Measurements from ENCODE around the gene PRPF31. TPM values are rescaled to one million over a fixed set of nuclear protein-coding genes. Genes with fewer than 3 reads are reported as not detected.

PRPF31 gene
- total RNA-seq, 4 donors from 2014 or later, result 37.7 to 67.5 (median 42.9) TPM

- TF ChIP-seq, protein P1, sequence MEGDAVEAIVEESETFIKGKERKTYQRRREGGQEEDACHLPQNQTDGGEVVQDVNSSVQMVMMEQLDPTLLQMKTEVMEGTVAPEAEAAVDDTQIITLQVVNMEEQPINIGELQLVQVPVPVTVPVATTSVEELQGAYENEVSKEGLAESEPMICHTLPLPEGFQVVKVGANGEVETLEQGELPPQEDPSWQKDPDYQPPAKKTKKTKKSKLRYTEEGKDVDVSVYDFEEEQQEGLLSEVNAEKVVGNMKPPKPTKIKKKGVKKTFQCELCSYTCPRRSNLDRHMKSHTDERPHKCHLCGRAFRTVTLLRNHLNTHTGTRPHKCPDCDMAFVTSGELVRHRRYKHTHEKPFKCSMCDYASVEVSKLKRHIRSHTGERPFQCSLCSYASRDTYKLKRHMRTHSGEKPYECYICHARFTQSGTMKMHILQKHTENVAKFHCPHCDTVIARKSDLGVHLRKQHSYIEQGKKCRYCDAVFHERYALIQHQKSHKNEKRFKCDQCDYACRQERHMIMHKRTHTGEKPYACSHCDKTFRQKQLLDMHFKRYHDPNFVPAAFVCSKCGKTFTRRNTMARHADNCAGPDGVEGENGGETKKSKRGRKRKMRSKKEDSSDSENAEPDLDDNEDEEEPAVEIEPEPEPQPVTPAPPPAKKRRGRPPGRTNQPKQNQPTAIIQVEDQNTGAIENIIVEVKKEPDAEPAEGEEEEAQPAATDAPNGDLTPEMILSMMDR (IDR thresholded peaks at IDR 0.05), result no peak
- no peak for TF ChIP-seq POLR2A (IDR thresholded peaks at IDR 0.05)
- TF ChIP-seq EP300 (IDR thresholded peaks at IDR 0.05), result no peak
- Histone ChIP-seq H3K4me1 (peaks cover 0 to 9% (median 8%) of the 10 kb centered on the region in 4 donors), H3K4me3 (no peak overlapping the region), H3K27ac (no peak overlapping the region), H3K9me3 (no peaks in the 10 kb centered on the region), H3K36me3 (peaks cover 0 to 82% (median 7%) of the 10 kb centered on the region in 3 donors), H3K27me3 (no peaks in the 10 kb centered on the region)
- DNase-seq (ENCODE audit: low spot score in 2 of 2), result no peak
- 67 to 70% methylated on average over 6 of the region's 6 CpGs for WGBS, 2 donors
These were observed 5.9 kb upstream of the PRPF31 start for GRCh38 chr19:54109651-54110050.

- peak overlapping the region; percentile 74 to 86 (median 77) for H3K4me3 ChIP-seq
- H3K4me1 ChIP-seq, result peaks cover 0 to 28% (median 25%) of the 10 kb centered on the region in 4 donors
- no peaks in the 10 kb centered on the region for H3K9me3 ChIP-seq
- no peak for TF ChIP-seq EP300 (IDR thresholded peaks at IDR 0.05)
- TF ChIP-seq POLR2A (IDR thresholded peaks at IDR 0.05), result no peak
- TF ChIP-seq, protein P1 (IDR thresholded peaks at IDR 0.05), result no peak
- no peak for DNase-seq (ENCODE audit: low spot score in 2 of 2)
- H3K36me3 ChIP-seq, result peaks cover 0 to 52% (median 7%) of the 10 kb centered on the region in 3 donors
- peak overlapping the region in 3 of 4 donors; percentile 81 to 99 (median 90) for H3K27ac ChIP-seq
- no peaks in the 10 kb centered on the region for H3K27me3 ChIP-seq
- 21 to 22% methylated on average over 26 to 27 of the region's 28 CpGs for WGBS, 2 donors
These were observed 1.0 kb upstream of the PRPF31 start for GRCh38 chr19:54114340-54115108.

DNA sequence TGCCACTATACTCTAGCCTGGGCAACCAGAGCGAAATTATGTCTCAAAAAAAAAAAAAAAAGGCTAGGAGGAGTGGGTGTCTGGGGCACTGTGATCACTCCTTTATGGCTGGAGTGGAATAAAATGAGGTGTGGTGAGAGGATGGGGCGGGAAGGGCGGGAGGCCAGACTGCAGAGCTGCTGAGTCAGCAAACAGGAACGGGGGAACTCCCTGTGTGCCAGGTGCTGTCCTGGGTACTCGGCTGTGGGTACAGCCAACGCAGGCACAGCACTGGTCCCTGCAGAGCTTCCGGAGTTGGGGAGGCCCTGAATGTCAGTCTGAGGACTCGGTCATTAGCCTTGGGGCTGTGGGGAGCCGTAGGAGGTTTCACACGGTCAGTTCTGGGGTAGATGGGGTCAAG, 5.7 kb downstream of the PRPF31 start:
- TF ChIP-seq, protein P1 (IDR thresholded peaks at IDR 0.05), result no peak
- TF ChIP-seq EP300 (IDR thresholded peaks at IDR 0.05), result no peak
- no peak for TF ChIP-seq POLR2A (IDR thresholded peaks at IDR 0.05)

DNA sequence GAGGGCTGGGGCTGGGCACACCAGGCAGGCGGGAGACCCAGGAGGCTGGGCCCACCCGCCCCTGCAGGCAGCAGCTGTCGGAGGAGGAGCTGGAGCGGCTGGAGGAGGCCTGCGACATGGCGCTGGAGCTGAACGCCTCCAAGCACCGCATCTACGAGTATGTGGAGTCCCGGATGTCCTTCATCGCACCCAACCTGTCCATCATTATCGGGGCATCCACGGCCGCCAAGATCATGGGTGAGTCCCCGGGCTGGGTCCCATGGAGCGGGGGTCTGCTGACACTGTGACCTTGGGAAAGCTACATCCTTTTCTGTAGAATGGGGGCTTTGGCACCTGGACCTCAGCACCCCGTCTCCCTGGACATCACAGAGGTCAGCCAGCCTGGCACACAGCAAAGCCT, 8.1 kb downstream of the PRPF31 start:
- DNase-seq (ENCODE audit: low spot score in 2 of 2), result no peak
- no peaks in the 10 kb centered on the region for H3K9me3 ChIP-seq
- H3K27ac ChIP-seq, result no peak overlapping the region
- WGBS, 2 donors, result 92 to 94% methylated on average over 14 to 17 of the region's 17 CpGs
- H3K4me3 ChIP-seq, result no peak overlapping the region
- TF ChIP-seq EP300 (IDR thresholded peaks at IDR 0.05) (no peak), POLR2A (IDR thresholded peaks at IDR 0.05) (no peak)
- TF ChIP-seq, protein P1 (IDR thresholded peaks at IDR 0.05), result no peak
- H3K36me3 ChIP-seq, result peaks cover 2 to 100% (median 36%) of the 10 kb centered on the region in 3 donors
- H3K27me3 ChIP-seq, result no peaks in the 10 kb centered on the region
- H3K4me1 ChIP-seq, result no peaks in the 10 kb centered on the region

More for the DNA sequence above, 5.7 kb downstream of the PRPF31 start:
- DNase-seq (ENCODE audit: low spot score in 2 of 2), result no peak
- Histone ChIP-seq H3K27ac (no peak overlapping the region), H3K4me3 (no peak overlapping the region), H3K36me3 (peaks cover 2 to 84% (median 28%) of the 10 kb centered on the region in 3 donors), H3K4me1 (peaks cover 0 to 10% (median 9%) of the 10 kb centered on the region in 4 donors), H3K9me3 (no peaks in the 10 kb centered on the region), H3K27me3 (no peaks in the 10 kb centered on the region)
- 90 to 93% methylated on average over 10 of the region's 10 CpGs for WGBS, 2 donors

GRCh38 chr19:54124393-54124792, 8.8 kb downstream of the PRPF31 start:
- WGBS, 2 donors, result 93 to 97% methylated on average over 12 to 19 of the region's 19 CpGs
- TF ChIP-seq, protein P1 (IDR thresholded peaks at IDR 0.05), result no peak
- TF ChIP-seq EP300 (IDR thresholded peaks at IDR 0.05) (no peak), POLR2A (IDR thresholded peaks at IDR 0.05) (no peak)
- H3K27ac ChIP-seq, result no peak overlapping the region
- no peaks in the 10 kb centered on the region for H3K27me3 ChIP-seq
- no peaks in the 10 kb centered on the region for H3K4me1 ChIP-seq
- H3K36me3 ChIP-seq, result peaks cover 2 to 100% (median 43%) of the 10 kb centered on the region in 3 donors
- H3K4me3 ChIP-seq, result no peak overlapping the region
- H3K9me3 ChIP-seq, result no peaks in the 10 kb centered on the region
- no peak for DNase-seq (ENCODE audit: low spot score in 2 of 2)
